Activated T-helper 2 cell treated with anti-CD3 and anti-CD28 coated beads, Interferon-gamma antibody, Interleukin-2, Interleukin-4, amounts not matched to agents 10 μg/mL and 5 μg/mL and 100 μg/mL, durations not matched to agents 14 hours and 24 hours and 36 hours (primary cell): ENCODE data around the gene ISL2. TPM values are rescaled to one million over a fixed set of nuclear protein-coding genes. Genes with fewer than 3 reads are reported as not detected.

ENCODE experiments used
- DNase-seq: peaks from one replicate; pipeline ENCODE4 v3.0.0; 2021; ENCODE audit warnings: low spot score
- H3K27ac Mint-ChIP-seq: one replicate; pipeline ENCODE4 v1.8.0; 2021; ENCODE audit warnings: mixed read lengths
- H3K27me3 Mint-ChIP-seq: one replicate; pipeline ENCODE4 v1.8.0; 2021; ENCODE audit warnings: low read depth, mixed read lengths
- H3K36me3 Mint-ChIP-seq: one replicate; pipeline ENCODE4 v1.8.0; 2021; ENCODE audit warnings: low read depth, mixed read lengths
- H3K4me1 Mint-ChIP-seq: one replicate; pipeline ENCODE4 v1.8.0; 2021; ENCODE audit warnings: low read depth, mixed read lengths
- H3K4me3 Mint-ChIP-seq: one replicate; pipeline ENCODE4 v1.8.0; 2021; ENCODE audit warnings: low read depth, mild to moderate bottlenecking, moderate library complexity, mixed read lengths
- H3K9me3 Mint-ChIP-seq: one replicate; pipeline ENCODE4 v1.8.0; 2021; ENCODE audit warnings: mixed read lengths
- intact Hi-C: fragments of 100-400 bp; cut with micrococcal nuclease; formaldehyde crosslinking; loops from one replicate; pipeline ENCODE4 v1.15.1; 2023
- total RNA-seq: library from RNA; stranded (reverse); gene quantifications from 2 replicates; pipeline ENCODE4 v1.2.3, GENCODE V29; 2022

The ISL2 gene
- total RNA-seq, 1 donor from 2014 or later: 1.8 TPM

GRCh38 chr15:76349301-76350070 is 12.9 kb downstream of the ISL2 start:
- Mint-ChIP-seq H3K36me3 (peaks cover 10% of the 10 kb centered on the region), H3K27me3 (peaks cover 46% of the 10 kb centered on the region), H3K4me3 (no peak overlapping the region), H3K27ac (no peak overlapping the region), H3K4me1 (peaks cover 7% of the 10 kb centered on the region), H3K9me3 (no peaks in the 10 kb centered on the region)
- no peak for DNase-seq
- intact Hi-C loops: no loop called here

GRCh38 chr15:76353023-76353577 is 16.5 kb downstream of the ISL2 start:
- H3K36me3 Mint-ChIP-seq: peaks cover 7% of the 10 kb centered on the region
- H3K4me1 Mint-ChIP-seq: no peaks in the 10 kb centered on the region
- intact Hi-C loops: no loop called here
- no peak for DNase-seq
- peaks cover 30% of the 10 kb centered on the region for H3K27me3 Mint-ChIP-seq
- H3K27ac Mint-ChIP-seq: no peak overlapping the region
- no peak overlapping the region for H3K4me3 Mint-ChIP-seq
- H3K9me3 Mint-ChIP-seq: no peaks in the 10 kb centered on the region

- intact Hi-C loops: no loop called here
- Mint-ChIP-seq H3K4me1 (no peaks in the 10 kb centered on the region), H3K27me3 (peaks cover 24% of the 10 kb centered on the region), H3K27ac (no peak overlapping the region), H3K9me3 (no peaks in the 10 kb centered on the region), H3K36me3 (peaks cover 4% of the 10 kb centered on the region), H3K4me3 (no peak overlapping the region)
- DNase-seq: no peak
These were observed 17.3 kb downstream of the ISL2 start for GRCh38 chr15:76353903-76354302.

- no peaks in the 10 kb centered on the region for H3K4me1 Mint-ChIP-seq
- peaks cover 18% of the 10 kb centered on the region for H3K27me3 Mint-ChIP-seq
- no peaks in the 10 kb centered on the region for H3K36me3 Mint-ChIP-seq
- no peaks in the 10 kb centered on the region for H3K9me3 Mint-ChIP-seq
- no peak for DNase-seq
- intact Hi-C loops: no loop called here
- H3K27ac Mint-ChIP-seq: no peak overlapping the region
- no peak overlapping the region for H3K4me3 Mint-ChIP-seq
These were observed 18.4 kb downstream of the ISL2 start for GRCh38 chr15:76354823-76355440.

GRCh38 chr15:76358453-76358852 is 21.9 kb downstream of the ISL2 start:
- Mint-ChIP-seq H3K36me3 (no peaks in the 10 kb centered on the region), H3K27ac (no peak overlapping the region), H3K9me3 (no peaks in the 10 kb centered on the region), H3K4me1 (no peaks in the 10 kb centered on the region), H3K27me3 (peaks cover 7% of the 10 kb centered on the region), H3K4me3 (no peak overlapping the region)
- intact Hi-C loops: no loop called here
- DNase-seq: no peak

- H3K36me3 Mint-ChIP-seq: no peaks in the 10 kb centered on the region
- no peak overlapping the region for H3K4me3 Mint-ChIP-seq
- no peak overlapping the region for H3K27ac Mint-ChIP-seq
- no peaks in the 10 kb centered on the region for H3K9me3 Mint-ChIP-seq
- H3K27me3 Mint-ChIP-seq: peaks cover 5% of the 10 kb centered on the region
- intact Hi-C loops: no loop called here
- no peaks in the 10 kb centered on the region for H3K4me1 Mint-ChIP-seq
- no peak for DNase-seq
These were observed 22.6 kb downstream of the ISL2 start for GRCh38 chr15:76359152-76359551.

- no peak for DNase-seq
- no peaks in the 10 kb centered on the region for H3K9me3 Mint-ChIP-seq
- no peak overlapping the region for H3K27ac Mint-ChIP-seq
- no peaks in the 10 kb centered on the region for H3K4me1 Mint-ChIP-seq
- no peaks in the 10 kb centered on the region for H3K36me3 Mint-ChIP-seq
- intact Hi-C loops: no loop called here
- H3K27me3 Mint-ChIP-seq: peaks cover 4% of the 10 kb centered on the region
- no peak overlapping the region for H3K4me3 Mint-ChIP-seq
These were observed 23.8 kb downstream of the ISL2 start for GRCh38 chr15:76360416-76360815.

- intact Hi-C loops: no loop called here
- H3K4me1 Mint-ChIP-seq: no peaks in the 10 kb centered on the region
- H3K36me3 Mint-ChIP-seq: no peaks in the 10 kb centered on the region
- H3K27ac Mint-ChIP-seq: no peak overlapping the region
- no peaks in the 10 kb centered on the region for H3K27me3 Mint-ChIP-seq
- no peak for DNase-seq
- H3K4me3 Mint-ChIP-seq: no peak overlapping the region
- H3K9me3 Mint-ChIP-seq: no peaks in the 10 kb centered on the region
These were observed 26.7 kb downstream of the ISL2 start for GRCh38 chr15:76363251-76363650.

- no peaks in the 10 kb centered on the region for H3K9me3 Mint-ChIP-seq
- H3K27ac Mint-ChIP-seq: no peak overlapping the region
- no peaks in the 10 kb centered on the region for H3K36me3 Mint-ChIP-seq
- intact Hi-C loops: no loop called here
- no peak for DNase-seq
- no peaks in the 10 kb centered on the region for H3K4me1 Mint-ChIP-seq
- no peaks in the 10 kb centered on the region for H3K27me3 Mint-ChIP-seq
- H3K4me3 Mint-ChIP-seq: no peak overlapping the region
These were observed 30.1 kb downstream of the ISL2 start for GRCh38 chr15:76366714-76367113.

GRCh38 chr15:76368122-76368621 is 31.6 kb downstream of the ISL2 start:
- no peak for DNase-seq
- no peaks in the 10 kb centered on the region for H3K9me3 Mint-ChIP-seq
- intact Hi-C loops: no loop called here
- H3K27ac Mint-ChIP-seq: no peak overlapping the region
- H3K4me3 Mint-ChIP-seq: no peak overlapping the region
- no peaks in the 10 kb centered on the region for H3K27me3 Mint-ChIP-seq
- H3K36me3 Mint-ChIP-seq: no peaks in the 10 kb centered on the region
- no peaks in the 10 kb centered on the region for H3K4me1 Mint-ChIP-seq

- intact Hi-C loops: no loop called here
- Mint-ChIP-seq H3K4me3 (no peak overlapping the region), H3K36me3 (no peaks in the 10 kb centered on the region), H3K4me1 (no peaks in the 10 kb centered on the region), H3K27me3 (no peaks in the 10 kb centered on the region), H3K27ac (no peak overlapping the region), H3K9me3 (no peaks in the 10 kb centered on the region)
- no peak for DNase-seq
These were observed 39.5 kb downstream of the ISL2 start for GRCh38 chr15:76376029-76376428.

GRCh38 chr15:76376816-76377215 is 40.2 kb downstream of the ISL2 start:
- Mint-ChIP-seq H3K27me3 (no peaks in the 10 kb centered on the region), H3K9me3 (no peaks in the 10 kb centered on the region), H3K4me1 (no peaks in the 10 kb centered on the region), H3K4me3 (no peak overlapping the region), H3K36me3 (no peaks in the 10 kb centered on the region), H3K27ac (no peak overlapping the region)
- no peak for DNase-seq
- intact Hi-C loops: no loop called here

GRCh38 chr15:76377217-76377616 is 40.6 kb downstream of the ISL2 start:
- Mint-ChIP-seq H3K9me3 (no peaks in the 10 kb centered on the region), H3K27ac (no peak overlapping the region)
- intact Hi-C loops: no loop called here

More at GRCh38 chr15:76377217-76377616, 40.6 kb downstream of the ISL2 start:
- DNase-seq: no peak
- no peak overlapping the region for H3K4me3 Mint-ChIP-seq
- H3K36me3 Mint-ChIP-seq: no peaks in the 10 kb centered on the region
- H3K27me3 Mint-ChIP-seq: no peaks in the 10 kb centered on the region
- H3K4me1 Mint-ChIP-seq: no peaks in the 10 kb centered on the region
